K562 (cell line): ENCODE results near the gene DMD. TPM values are rescaled to one million over a fixed set of nuclear protein-coding genes. Genes with fewer than 3 reads are reported as not detected.

Source experiments
- ATAC-seq: fragments of 200-7000 bp; cut with Tn5 transposase; 3 replicates; pipeline ENCODE4 v1.9.1; 2020; ENCODE audit warnings: moderate library complexity
- BruUV-seq: library from RNA; stranded (reverse); fragments of 400-500 nt; replicated peaks from 2 replicates; lab custom pipeline; 2021; lab: Mats Ljungman, UMichigan
- CTCF ChIA-PET: fragments of 300-600 bp; formaldehyde crosslinking; extraction: SDS; loops from one replicate; lab custom pipeline; 2021; ENCODE audit warnings: low intra/inter-chr PET ratio; lab: Yijun Ruan, JAX
- POLR2A ChIA-PET: fragments of 300-600, 350-650 bp; sonication (Branson Sonifier 250); formaldehyde crosslinking; extraction: SDS; loops from one replicate; lab custom pipeline; 2021; ENCODE audit warnings: antibody characterized with exemption, inconsistent platforms; lab: Yijun Ruan, JAX
- DNase-seq, 4 experiments: peaks; one replicate each; pipeline versions ENCODE4 v3.0.0 to v3.0.0-alpha.2; 2011 to 2018; ENCODE audit warnings: low spot score in 3 of 4, mixed read lengths in 3 of 4; ENCODE audit errors: extremely low read depth in 1 of 4
- FAIRE-seq: peaks from 2 replicates; lab custom pipeline; 2011; peaks lifted over from hg19 to GRCh38; lab: Jason Lieb, UNC
- H2AFZ ChIP-seq: 2 replicates; pipeline ENCODE4 v1.6.0; 2011; ENCODE audit warnings: low read depth, low read length, control low read depth, inconsistent platforms
- H3K27ac ChIP-seq: fragments of 200-600 bp; 3 replicates; pipeline ENCODE4 v1.8.0; 2011; ENCODE audit warnings: low read depth, mild to moderate bottlenecking, control low read depth, inconsistent platforms, low read length, moderate library complexity, mixed read lengths; ENCODE audit errors: extremely low read depth
- H3K27me3 ChIP-seq, 2 experiments: fragments of 300-600 bp in 1 of 2; 2 replicates in 1 of 2; 3 replicates in 1 of 2; pipeline versions ENCODE4 v1.6.0 to v1.8.0; 2011; ENCODE audit warnings: inconsistent platforms in 2 of 2, low read length in 2 of 2, mild to moderate bottlenecking in 1 of 2, mixed read lengths in 1 of 2, moderate library complexity in 1 of 2; ENCODE audit not compliant: control insufficient read depth in 2 of 2, insufficient read depth in 2 of 2
- H3K36me3 ChIP-seq: fragments of 300-600 bp; 3 replicates; pipeline ENCODE4 v1.8.0; 2011; ENCODE audit warnings: mild to moderate bottlenecking, low read length, inconsistent platforms; ENCODE audit not compliant: control insufficient read depth, insufficient read depth
- H3K4me1 ChIP-seq, 2 experiments: fragments of 200-600 bp in 1 of 2; replicated peaks in 1 of 2; 2 replicates in 1 of 2; 3 replicates in 1 of 2; pipeline versions ENCODE4 v1.5.1 to v1.8.0; 2011; ENCODE audit warnings: inconsistent platforms in 2 of 2, low read length in 2 of 2, mild to moderate bottlenecking in 1 of 2, mixed read lengths in 1 of 2, moderate library complexity in 1 of 2; ENCODE audit not compliant: control insufficient read depth in 2 of 2, insufficient read depth in 2 of 2
- H3K4me2 ChIP-seq: 2 replicates; pipeline ENCODE4 v1.6.1; 2011; ENCODE audit warnings: low read length, control low read depth, inconsistent platforms, mixed read lengths; ENCODE audit not compliant: insufficient read depth
- H3K4me3 ChIP-seq: fragments of 200-600 bp; sonication (generic), shearing (Covaris generic); 2 replicates; pipeline ENCODE4 v1.5.1; 2016; ENCODE audit warnings: control low read depth, inconsistent platforms
- H3K79me2 ChIP-seq: fragments of 200-600 bp; 3 replicates; pipeline ENCODE4 v1.8.0; 2011; ENCODE audit warnings: low read length, inconsistent platforms; ENCODE audit not compliant: control insufficient read depth, insufficient read depth
- H3K9ac ChIP-seq, 2 experiments: 2 replicates each; pipeline versions ENCODE4 v1.6.0 to v1.6.1; 2011; ENCODE audit warnings: low read depth in 2 of 2, low read length in 2 of 2, control low read depth in 1 of 2, inconsistent platforms in 1 of 2, mild to moderate bottlenecking in 1 of 2, mixed read lengths in 1 of 2; ENCODE audit not compliant: insufficient read depth in 1 of 2
- H3K9me1 ChIP-seq: one replicate; pipeline ENCODE4 v1.6.0; 2011; ENCODE audit warnings: inconsistent platforms, mild to moderate bottlenecking, low read length, moderate library complexity; ENCODE audit not compliant: control insufficient read depth, insufficient read depth
- H3K9me3 ChIP-seq: replicated peaks from 2 replicates; pipeline ENCODE4 v1.5.1; 2011; ENCODE audit warnings: low read depth, low read length, inconsistent platforms; ENCODE audit not compliant: control insufficient read depth, insufficient read depth
- H4K20me1 ChIP-seq: replicated peaks from 2 replicates; pipeline ENCODE4 v1.6.1; 2011; ENCODE audit warnings: low read length, inconsistent platforms, mixed read lengths; ENCODE audit not compliant: control insufficient read depth, insufficient read depth
- CGGBP1 ChIP-seq: fragments of 250-450 bp; sonication (Bioruptor Pico); IDR thresholded peaks from 2 replicates; pipeline ENCODE4 v1.9.0; 2021; ENCODE audit warnings: mild to moderate bottlenecking
- HDAC3 ChIP-seq: fragments of 450-650 bp; IDR thresholded peaks from 2 replicates; pipeline ENCODE4 v1.6.1; 2018; ENCODE audit warnings: borderline replicate concordance, mild to moderate bottlenecking, moderate library complexity; ENCODE audit not compliant: partially characterized antibody
- HMG20A ChIP-seq: fragments of 450-650 bp; formaldehyde crosslinking; conservative IDR thresholded peaks from 2 replicates; pipeline ENCODE4 v1.4.0; 2020; ENCODE audit warnings: mild to moderate bottlenecking, mixed read lengths
- HNRNPUL1 ChIP-seq: fragments of 200-400 bp; formaldehyde crosslinking; IDR thresholded peaks from 2 replicates; pipeline ENCODE4 v1.6.1; 2017; ENCODE audit warnings: low read length
- PKNOX1 ChIP-seq: fragments of 450-650 bp; IDR thresholded peaks from 2 replicates; pipeline ENCODE4 v1.6.1; 2016
- SIN3A ChIP-seq, 2 experiments: fragments of 150-350 bp in 1 of 2; IDR thresholded peaks; 2 replicates each; pipeline ENCODE4 v1.6.1; 2011 to 2016; ENCODE audit warnings: borderline replicate concordance in 2 of 2, low read depth in 2 of 2, low read length in 2 of 2, mild to moderate bottlenecking in 2 of 2, moderate library complexity in 2 of 2; ENCODE audit not compliant: control insufficient read depth in 1 of 2
- VEZF1 ChIP-seq: fragments of 200-800 bp; sonication (Bioruptor generic); IDR thresholded peaks from 2 replicates; pipeline ENCODE4 v1.6.1; 2017; ENCODE audit warnings: missing genetic modification characterization, missing compliant biosample characterization
- WHSC1 ChIP-seq: IDR thresholded peaks from one replicate; pipeline ENCODE4 v1.6.1; 2012; ENCODE audit warnings: low read length, control low read depth, inconsistent platforms
- YBX1 ChIP-seq: fragments of 450-650 bp; IDR thresholded peaks from 2 replicates; pipeline ENCODE4 v1.7.1; 2016; ENCODE audit warnings: mild to moderate bottlenecking
- ZBTB9 ChIP-seq: fragments of 450-650 bp; formaldehyde crosslinking; IDR thresholded peaks from 2 replicates; pipeline ENCODE4 v1.4.0; 2020; ENCODE audit warnings: mild to moderate bottlenecking, moderate library complexity
- ZNF133 ChIP-seq: fragments of 250-450 bp; sonication (Bioruptor Pico); IDR thresholded peaks from 2 replicates; pipeline ENCODE4 v1.4.0; 2020; ENCODE audit warnings: mild to moderate bottlenecking
- ZNF445 ChIP-seq: fragments of 250-450 bp; sonication (Bioruptor Pico); IDR thresholded peaks from 2 replicates; pipeline ENCODE4 v1.4.0; 2020; ENCODE audit warnings: low read depth, mild to moderate bottlenecking, moderate library complexity
- WGBS: fragments of 100-300 bp; shearing (Covaris generic); methylation state at CpG from one replicate; pipeline ENCODE4 v1.1.6; 2016; ENCODE audit warnings: low coverage, mixed read lengths; ENCODE audit not compliant: insufficient coverage; ENCODE audit errors: missing lambda C conversion rate; 5-methylcytosine and 5-hydroxymethylcytosine counted together
- in situ Hi-C: fragments of 300-500 bp; cut with MboI; formaldehyde crosslinking; loops from 4 replicates; pipeline ENCODE4 v1.15.0; 2018; ENCODE audit warnings: inconsistent platforms, mixed read lengths
- intact Hi-C: fragments of 100-400 bp; cut with micrococcal nuclease; formaldehyde crosslinking; loops from 2 replicates; pipeline ENCODE4 v1.14.2; 2022
- polyA plus RNA-seq, 8 experiments: library from polyadenylated mRNA; depleted of rRNA in 4 of 8; stranded (reverse) in 5 of 8; unstranded in 3 of 8; fragments of >200 nt; fragmentation: Nextera tagmentation in 2 of 8; fragmentation: Illumina TruSeq in 1 of 8; extraction: Ambion mirVana in 2 of 8; extraction: Trizol in 1 of 8; gene quantifications; 2 replicates each; pipeline versions ENCODE4 v1.2.1 to v1.2.3, GENCODE V29; 2011 to 2014; ENCODE audit warnings: inconsistent platforms in 1 of 8, missing spikeins in 1 of 8
- total RNA-seq, 7 experiments: library from RNA; depleted of rRNA in 6 of 7; stranded (reverse); fragments of >200 nt in 6 of 7; fragmentation: Illumina TruSeq in 2 of 7; extraction: Trizol in 2 of 7; gene quantifications; 2 replicates each; pipeline versions ENCODE4 v1.2.1 to v1.2.3, GENCODE V29; 2011 to 2021; ENCODE audit warnings: low replicate concordance in 1 of 7

The DMD gene
- total and polyA plus RNA-seq, 9 of the 15 experiments (the other 6 are each of a cell fraction or from before 2014, with no cell fraction given), result 3.8 to 20.4 (median 11.4) TPM

- ChIA-PET CTCF (no interaction called here), POLR2A (no interaction called here)
- in situ Hi-C loops, result no loop called here
- no peaks in the 10 kb centered on the region for H4K20me1 ChIP-seq
- H3K4me3 ChIP-seq, result no peak overlapping the region
- no peaks in the 10 kb centered on the region; a peak in 1 of 5 replicates for H3K4me1 ChIP-seq
- ATAC-seq (no peak), DNase-seq (no peak)
- intact Hi-C loops, result no loop called here
- BruUV-seq, result no TSS peak
- H3K4me2 ChIP-seq, result no peak overlapping the region
- no peaks in the 10 kb centered on the region for H3K9me1 ChIP-seq
- H3K79me2 ChIP-seq, result no peaks in the 10 kb centered on the region
- 47% methylated on average over 3 of the region's 3 CpGs for WGBS
- no peaks in the 10 kb centered on the region for H3K9me3 ChIP-seq
- no peaks in the 10 kb centered on the region for H3K36me3 ChIP-seq
- H3K9ac ChIP-seq, result no peak overlapping the region
- H2AFZ ChIP-seq, result no peak overlapping the region
- H3K27ac ChIP-seq, result no peak overlapping the region
- TF ChIP-seq PKNOX1, result no peak
- no peak for TF ChIP-seq HMG20A
- no peak for TF ChIP-seq YBX1
- no peak for TF ChIP-seq HDAC3
- no peak for TF ChIP-seq VEZF1 (CRISPR knock-in tag)
- TF ChIP-seq ZBTB9, result no peak
- TF ChIP-seq SIN3A (IDR thresholded peaks at IDR 0.05; ENCODE audit: borderline replicate concordance in 2 of 2, control insufficient read depth in 1 of 2, low read depth in 2 of 2, low read length in 2 of 2), result no peak
- no peak for TF ChIP-seq ZNF445 (CRISPR knock-in tag)
- no peak for TF ChIP-seq CGGBP1 (CRISPR knock-in tag)
- no peak for TF ChIP-seq ZNF133 (CRISPR knock-in tag)
- no peak for TF ChIP-seq HNRNPUL1
- TF ChIP-seq WHSC1, result no peak
- TF ChIP-seq, all 486 proteins: peak for 0
- FAIRE-seq, result no peak
- H3K27me3 ChIP-seq, result no peaks in the 10 kb centered on the region
Observed at GRCh38 chrX:31547416-31547815, 1663.9 kb downstream of the DMD start.
